GM23248 (cell line): Measurements from ENCODE around the gene GINS2. TPM values are rescaled to one million over a fixed set of nuclear protein-coding genes. Genes with fewer than 3 reads are reported as not detected.

ENCODE experiments used
- DNase-seq: peaks from one replicate; pipeline ENCODE4 v3.0.0-alpha.2; 2015
- H2AFZ ChIP-seq: fragments of 200-600 bp; sonication (generic); 2 replicates; pipeline ENCODE4 v1.6.1; 2016; ENCODE audit warnings: antibody characterized with exemption
- H3F3A ChIP-seq: fragments of 200-600 bp; sonication (generic); 2 replicates; pipeline ENCODE4 v1.6.1; 2016; ENCODE audit warnings: mild to moderate bottlenecking, antibody characterized with exemption, mixed run types; ENCODE audit not compliant: insufficient read depth
- H3K27ac ChIP-seq: fragments of 200-600 bp; sonication (generic); 2 replicates; pipeline ENCODE4 v1.5.1; 2016; ENCODE audit warnings: mild to moderate bottlenecking
- H3K27me3 ChIP-seq: fragments of 200-600 bp; sonication (generic); replicated peaks from 2 replicates; pipeline ENCODE4 v1.6.1; 2016; ENCODE audit warnings: mild to moderate bottlenecking; ENCODE audit not compliant: insufficient read depth
- H3K36me3 ChIP-seq: fragments of 200-600 bp; sonication (generic); 2 replicates; pipeline ENCODE4 v1.6.1; 2016; ENCODE audit warnings: low read depth, mild to moderate bottlenecking
- H3K4me1 ChIP-seq: fragments of 200-600 bp; sonication (generic); 2 replicates; pipeline ENCODE4 v1.6.1; 2016; ENCODE audit warnings: mild to moderate bottlenecking; ENCODE audit not compliant: insufficient read depth
- H3K4me2 ChIP-seq: fragments of 200-600 bp; sonication (generic); one replicate; pipeline ENCODE4 v1.6.1; 2016; ENCODE audit warnings: mild to moderate bottlenecking; ENCODE audit not compliant: unreplicated experiment
- H3K4me3 ChIP-seq: fragments of 200-600 bp; sonication (generic); 2 replicates; pipeline ENCODE4 v1.5.1; 2016; ENCODE audit warnings: mild to moderate bottlenecking
- H3K79me2 ChIP-seq: fragments of 200-600 bp; sonication (generic); 2 replicates; pipeline ENCODE4 v1.6.1; 2016; ENCODE audit warnings: mild to moderate bottlenecking; ENCODE audit not compliant: insufficient read depth
- H3K9ac ChIP-seq: fragments of 200-600 bp; sonication (generic); 2 replicates; pipeline ENCODE4 v1.6.1; 2016; ENCODE audit warnings: mild to moderate bottlenecking
- H3K9me2 ChIP-seq: fragments of 200-600 bp; sonication (generic); 2 replicates; pipeline ENCODE4 v1.6.1; 2016; ENCODE audit warnings: mixed run types, mild to moderate bottlenecking, moderate library complexity; ENCODE audit not compliant: insufficient read depth
- H3K9me3 ChIP-seq: fragments of 200-600 bp; sonication (generic); one replicate; pipeline ENCODE4 v1.6.1; 2017; ENCODE audit warnings: low read depth
- H4K20me1 ChIP-seq: fragments of 200-600 bp; sonication (generic); 2 replicates; pipeline ENCODE4 v1.6.0; 2016; ENCODE audit not compliant: insufficient read depth
- EZH2 ChIP-seq: fragments of 200-600 bp; sonication (generic); IDR thresholded peaks from 2 replicates; pipeline ENCODE4 v1.6.1; 2018; ENCODE audit warnings: antibody characterized with exemption, mild to moderate bottlenecking; ENCODE audit not compliant: insufficient read depth, poor library complexity, severe bottlenecking
- EZH2phosphoT487 ChIP-seq: fragments of 200-600 bp; sonication (generic); IDR thresholded peaks from 2 replicates; pipeline ENCODE4 v1.6.1; 2018; ENCODE audit warnings: antibody characterized with exemption, moderate library complexity, mild to moderate bottlenecking, low read depth; ENCODE audit not compliant: insufficient read depth
- WGBS, 2 experiments: methylation state at CpG; one replicate each; pipeline ENCODE4 v1.1.6; 2015 to 2017; ENCODE audit warnings: low lambda C conversion rate in 2 of 2, low coverage in 1 of 2; ENCODE audit errors: missing lambda C conversion rate in 2 of 2; 5-methylcytosine and 5-hydroxymethylcytosine counted together
- in situ Hi-C: fragments of 300-500 bp; cut with MboI; formaldehyde crosslinking; loops from 2 replicates; pipeline ENCODE4 v1.15.0; 2020
- polyA plus RNA-seq: library from polyadenylated mRNA; unstranded; fragments of >200 nt; fragmentation: Nextera tagmentation; extraction: Ambion mirVana; gene quantifications from 2 replicates; pipeline ENCODE4 v1.2.1, GENCODE V29; 2016
- total RNA-seq: library from RNA; depleted of rRNA; stranded (reverse); fragments of >200 nt; shearing (Covaris generic); gene quantifications from 2 replicates; pipeline ENCODE4 v1.2.3, GENCODE V29; 2014

Gene GINS2
- total and polyA plus RNA-seq, 2 experiments from 2014 or later: 8.9 to 9.9 TPM

GRCh38 chr16:85632709-85633437 is 55.9 kb downstream of the GINS2 start:
- no peaks in the 10 kb centered on the region; the same call in 1 of the 2 replicates for H4K20me1 ChIP-seq

GRCh38 chr16:85631802-85632393 is 56.9 kb downstream of the GINS2 start:
- Histone ChIP-seq H3K4me2 (no peak overlapping the region), H3K27ac (no peak overlapping the region), H3K4me1 (no peaks in the 10 kb centered on the region), H3K9me3 (no peaks in the 10 kb centered on the region), H3K9ac (no peak overlapping the region), H3K27me3 (no peaks in the 10 kb centered on the region), H3F3A (no peaks in the 10 kb centered on the region), H3K36me3 (no peaks in the 10 kb centered on the region), H3K9me2 (no peaks in the 10 kb centered on the region), H2AFZ (no peak overlapping the region), H3K4me3 (no peak overlapping the region), H3K79me2 (peaks cover 97% of the 10 kb centered on the region), H4K20me1 (no peaks in the 10 kb centered on the region; the same call in 1 of the 2 replicates)
- DNase-seq: no peak
- in situ Hi-C loops: no loop called here
- 88 to 89% methylated on average over 22 to 27 of the region's 27 CpGs for WGBS, 2 experiments
- TF ChIP-seq EZH2 (no peak), EZH2phosphoT487 (no peak)

More at GRCh38 chr16:85632709-85633437, 55.9 kb downstream of the GINS2 start:
- Histone ChIP-seq H3K36me3 (no peaks in the 10 kb centered on the region), H3K4me1 (no peaks in the 10 kb centered on the region), H3F3A (no peaks in the 10 kb centered on the region), H3K27ac (no peak overlapping the region), H3K4me2 (no peak overlapping the region), H3K27me3 (no peaks in the 10 kb centered on the region), H3K9me3 (no peaks in the 10 kb centered on the region), H3K9ac (no peak overlapping the region), H2AFZ (no peak overlapping the region), H3K9me2 (no peaks in the 10 kb centered on the region), H3K79me2 (peaks cover 99% of the 10 kb centered on the region), H3K4me3 (no peak overlapping the region)
- TF ChIP-seq EZH2 (no peak), EZH2phosphoT487 (no peak)
- in situ Hi-C loops: no loop called here
- WGBS, 2 experiments: 92 to 95% methylated on average over 19 to 35 of the region's 35 CpGs
- no peak for DNase-seq

- H4K20me1 ChIP-seq: no peaks in the 10 kb centered on the region; the same call in 1 of the 2 replicates
- no peak overlapping the region for H2AFZ ChIP-seq
- H3K4me1 ChIP-seq: no peaks in the 10 kb centered on the region
- no peaks in the 10 kb centered on the region for H3K36me3 ChIP-seq
- H3K27me3 ChIP-seq: no peaks in the 10 kb centered on the region
- no peaks in the 10 kb centered on the region for H3K9me3 ChIP-seq
- no peak for TF ChIP-seq EZH2
- H3K27ac ChIP-seq: no peak overlapping the region
- no peak overlapping the region for H3K4me3 ChIP-seq
- 98 to 100% methylated on average over 9 to 11 of the region's 11 CpGs for WGBS, 2 experiments
- no peaks in the 10 kb centered on the region for H3F3A ChIP-seq
- H3K79me2 ChIP-seq: peaks cover 96% of the 10 kb centered on the region
- no peaks in the 10 kb centered on the region for H3K9me2 ChIP-seq
- H3K4me2 ChIP-seq: no peak overlapping the region
- in situ Hi-C loops: no loop called here
- DNase-seq: no peak
- H3K9ac ChIP-seq: no peak overlapping the region
Measured at GRCh38 chr16:85631230-85631629, 57.5 kb downstream of the GINS2 start.

- Histone ChIP-seq H4K20me1 (no peaks in the 10 kb centered on the region; the same call in 1 of the 2 replicates), H3K9me2 (no peaks in the 10 kb centered on the region), H3K9ac (no peak overlapping the region), H3K27me3 (no peaks in the 10 kb centered on the region), H3K9me3 (no peaks in the 10 kb centered on the region), H3K4me2 (no peak overlapping the region), H3K79me2 (peaks cover 97% of the 10 kb centered on the region), H3K36me3 (no peaks in the 10 kb centered on the region), H3F3A (no peaks in the 10 kb centered on the region), H3K27ac (no peak overlapping the region), H3K4me3 (no peak overlapping the region), H2AFZ (no peak overlapping the region), H3K4me1 (no peaks in the 10 kb centered on the region)
- 86 to 92% methylated on average over 5 of the region's 5 CpGs for WGBS, 2 experiments
- in situ Hi-C loops: no loop called here
- TF ChIP-seq EZH2 (no peak), EZH2phosphoT487 (no peak)
- no peak for DNase-seq
Measured at GRCh38 chr16:85629853-85630252, 58.9 kb downstream of the GINS2 start.
